ENCODE results near the gene JAG2. TPM values are rescaled to one million over a fixed set of nuclear protein-coding genes. Genes with fewer than 3 reads are reported as not detected.

JAG2 gene
- total and polyA plus RNA-seq, 12 donors = 18.5 to 45.5 (median 26.3) TPM

GRCh38 chr14:105193916-105194782, 25.6 kb upstream of the JAG2 start:
- intact Hi-C loops (cut with DNase I) = loop anchor here in 2 of 10 donors (10.0 kb wide), 3 partner anchors 99 to 291 kb away; partner anchors contain the start of genes AHNAK2 (in 1 of the 2) and CRIP1 (in 1 of the 2)
- Histone ChIP-seq H3K9me3 (no peaks in the 10 kb centered on the region), H3K4me1 (peaks cover 28 to 76% (median 61%) of the 10 kb centered on the region in 9 donors), H3K4me3 (no peak overlapping the region), H3K27me3 (peaks cover 8 to 79% (median 53%) of the 10 kb centered on the region in 7 donors), H3K27ac (peak overlapping the region; percentile 55 to 96 (median 88)), H3K36me3 (no peaks in the 10 kb centered on the region)
- DNase-seq = no peak
- no peak for ATAC-seq
- 41 to 42% methylated on average over 17 of the region's 17 CpGs for WGBS, 2 donors
- TF ChIP-seq, protein P1, sequence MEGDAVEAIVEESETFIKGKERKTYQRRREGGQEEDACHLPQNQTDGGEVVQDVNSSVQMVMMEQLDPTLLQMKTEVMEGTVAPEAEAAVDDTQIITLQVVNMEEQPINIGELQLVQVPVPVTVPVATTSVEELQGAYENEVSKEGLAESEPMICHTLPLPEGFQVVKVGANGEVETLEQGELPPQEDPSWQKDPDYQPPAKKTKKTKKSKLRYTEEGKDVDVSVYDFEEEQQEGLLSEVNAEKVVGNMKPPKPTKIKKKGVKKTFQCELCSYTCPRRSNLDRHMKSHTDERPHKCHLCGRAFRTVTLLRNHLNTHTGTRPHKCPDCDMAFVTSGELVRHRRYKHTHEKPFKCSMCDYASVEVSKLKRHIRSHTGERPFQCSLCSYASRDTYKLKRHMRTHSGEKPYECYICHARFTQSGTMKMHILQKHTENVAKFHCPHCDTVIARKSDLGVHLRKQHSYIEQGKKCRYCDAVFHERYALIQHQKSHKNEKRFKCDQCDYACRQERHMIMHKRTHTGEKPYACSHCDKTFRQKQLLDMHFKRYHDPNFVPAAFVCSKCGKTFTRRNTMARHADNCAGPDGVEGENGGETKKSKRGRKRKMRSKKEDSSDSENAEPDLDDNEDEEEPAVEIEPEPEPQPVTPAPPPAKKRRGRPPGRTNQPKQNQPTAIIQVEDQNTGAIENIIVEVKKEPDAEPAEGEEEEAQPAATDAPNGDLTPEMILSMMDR (IDR thresholded peaks at IDR 0.05) = no peak

DNA sequence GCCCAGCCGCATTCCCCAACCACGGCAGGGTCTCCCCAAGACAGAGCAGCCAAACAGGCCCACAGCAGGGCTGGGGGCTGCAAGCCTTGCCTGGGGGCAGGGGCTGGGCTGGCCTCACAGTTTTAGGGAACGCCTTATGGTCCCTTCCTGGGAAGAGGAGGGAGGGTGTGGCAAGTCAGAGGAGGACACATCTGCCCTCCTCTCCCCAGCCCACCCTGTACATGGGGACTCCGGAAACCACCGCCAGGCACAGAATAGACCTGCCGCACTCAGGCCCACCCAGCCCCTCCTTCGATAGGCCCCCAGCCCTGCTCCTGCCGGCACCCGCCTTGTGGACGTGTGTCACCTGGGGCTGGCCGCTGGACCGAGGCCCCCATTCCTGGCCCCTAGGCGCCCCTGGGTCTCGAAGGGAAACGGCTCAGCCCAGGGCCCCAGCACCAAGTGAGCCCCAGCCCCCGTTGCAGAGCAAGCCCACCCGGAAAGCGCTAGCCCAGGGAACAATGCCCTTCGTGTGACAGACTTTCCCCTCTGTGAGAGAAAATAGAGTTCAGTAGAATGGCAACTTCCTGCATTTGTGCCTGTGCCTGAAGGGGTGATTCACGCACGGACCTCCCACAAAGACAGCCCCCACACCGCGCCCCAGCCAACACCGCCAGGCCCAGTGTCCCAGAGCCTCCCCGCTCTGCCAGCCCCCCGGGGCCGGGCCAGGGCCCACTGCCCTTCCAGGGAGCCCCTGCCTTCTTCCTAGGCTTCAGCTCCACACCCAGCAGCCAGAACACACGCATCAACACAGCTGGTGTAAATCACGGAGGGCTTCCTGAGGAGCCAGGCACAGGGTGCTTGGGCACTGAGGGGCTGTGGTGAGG, 24.5 kb upstream of the JAG2 start:
- intact Hi-C loops (cut with DNase I) = loop anchor here in 2 of 10 donors (10.0 kb wide), 3 partner anchors 98 to 292 kb away; partner anchors contain the start of genes AHNAK2 (in 1 of the 2) and CRIP1 (in 1 of the 2)
- Histone ChIP-seq H3K4me1 (peaks cover 24 to 66% (median 50%) of the 10 kb centered on the region in 9 donors), H3K36me3 (no peaks in the 10 kb centered on the region), H3K4me3 (peak overlapping the region in 2 of 10 donors; percentile 11 to 20), H3K27ac (peak overlapping the region; percentile 55 to 96 (median 88)), H3K27me3 (peaks cover 8 to 74% (median 54%) of the 10 kb centered on the region in 7 donors), H3K9me3 (peaks cover 0 to 5% (median 0%) of the 10 kb centered on the region in 11 donors)
- DNase-seq (peak; percentile 54 to 57), ATAC-seq (peak; percentile 7 to 48 (median 36))
- WGBS, 2 donors = 43 to 53% methylated on average over 29 of the region's 29 CpGs
- TF ChIP-seq, protein P1 (IDR thresholded peaks at IDR 0.05) = no peak

DNA sequence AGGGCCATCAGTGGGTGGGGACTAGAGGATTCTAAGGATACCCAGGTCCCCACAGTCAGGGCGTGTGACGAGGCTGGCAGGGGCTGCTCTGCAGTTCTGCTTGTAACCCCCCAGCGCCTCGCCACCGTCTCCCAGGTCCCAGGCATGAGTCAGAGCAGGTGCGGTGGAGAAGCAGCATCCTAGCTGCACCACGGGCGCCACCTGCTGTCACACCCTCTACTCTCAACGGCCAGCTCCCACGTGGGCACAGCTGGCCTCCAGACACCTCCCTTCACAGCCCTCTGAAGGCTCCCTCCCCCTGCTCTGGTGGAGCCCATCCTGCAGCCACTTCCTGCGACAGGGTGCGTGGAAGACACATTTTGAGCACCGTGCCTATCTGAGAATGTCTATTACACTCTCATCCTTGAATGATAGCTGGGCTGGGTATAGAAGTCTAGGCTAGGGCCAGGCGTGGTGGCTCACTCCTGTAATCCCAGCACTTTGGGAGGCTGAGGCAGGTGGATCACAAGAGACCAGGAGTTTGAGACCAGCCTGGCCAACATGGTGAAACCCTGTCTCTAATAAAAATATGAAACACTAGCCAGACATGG, 19.5 kb upstream of the JAG2 start:
- DNase-seq (no peak), ATAC-seq (no peak)
- 69 to 72% methylated on average over 14 of the region's 14 CpGs for whole genome bisulfite sequencing, 2 donors
- Histone ChIP-seq H3K9me3 (peaks cover 0 to 10% (median 0%) of the 10 kb centered on the region in 11 donors), H3K36me3 (no peaks in the 10 kb centered on the region), H3K27me3 (peaks cover 0 to 34% (median 15%) of the 10 kb centered on the region in 7 donors), H3K4me3 (no peak overlapping the region), H3K27ac (no peak overlapping the region), H3K4me1 (peaks cover 0 to 15% (median 3%) of the 10 kb centered on the region in 9 donors)
- TF ChIP-seq, protein P1 (IDR thresholded peaks at IDR 0.05) = peak in 3 of 9 donors; percentile 13 to 18 (median 15)
- intact Hi-C loops (cut with DNase I) = no loop called here
